GM20000 (cell line): Measurements from ENCODE around the gene MIR17HG.
A peak's percentile ranks its signal among the peaks of the same experiment; 100 is the strongest.

Experiments
- DNase-seq: peaks from one replicate; pipeline ENCODE4 v3.0.0; 2012; ENCODE audit warnings: low spot score
- CTCF ChIP-seq: IDR thresholded peaks from 2 replicates; pipeline ENCODE4 v1.5.1; 2012; ENCODE audit warnings: mild to moderate bottlenecking, control low read depth; ENCODE audit errors: extremely low read depth, missing control alignments

Gene MIR17HG

GRCh38 chr13:91369441-91369831, 21.9 kb downstream of the MIR17HG start:
- TF ChIP-seq CTCF, result no peak
- DNase-seq, result no peak

- no peak for TF ChIP-seq CTCF
- DNase-seq, result no peak
Observed at GRCh38 chr13:91370501-91370900, 23.0 kb downstream of the MIR17HG start.

- no peak for TF ChIP-seq CTCF
- DNase-seq, result no peak
Observed at GRCh38 chr13:91372911-91373310, 25.4 kb downstream of the MIR17HG start.

GRCh38 chr13:91375116-91375729, 27.7 kb downstream of the MIR17HG start:
- peak; percentile 51 for DNase-seq
- peak; percentile 22 for TF ChIP-seq CTCF

- DNase-seq, result no peak
- no peak for TF ChIP-seq CTCF
Observed at GRCh38 chr13:91381371-91381770, 33.9 kb downstream of the MIR17HG start.

GRCh38 chr13:91383836-91384235, 36.3 kb downstream of the MIR17HG start:
- DNase-seq, result no peak
- no peak for TF ChIP-seq CTCF

GRCh38 chr13:91384896-91385295, 37.4 kb downstream of the MIR17HG start:
- TF ChIP-seq CTCF, result no peak
- DNase-seq, result no peak
